RPMI8226 (cell line): ENCODE results near the gene RFX4.

Source experiments
- DNase-seq: peaks from one replicate; pipeline ENCODE4 v3.0.0-alpha.2; 2015

Gene RFX4

GRCh38 chr12:106769546-106769945, 186.7 kb downstream of the RFX4 start:
- no peak for DNase-seq

- no peak for DNase-seq
Measured at GRCh38 chr12:106771425-106771824, 188.6 kb downstream of the RFX4 start.

- no peak for DNase-seq
Measured at GRCh38 chr12:106773286-106774004, 190.6 kb downstream of the RFX4 start.

- peak; percentile 96 for DNase-seq
Measured at GRCh38 chr12:106774005-106774807, 191.4 kb downstream of the RFX4 start, which contains the start of gene RIC8B. RIC8B (plus strand) TSS chr12:106774682; CDS start chr12:106774746, 64 bp downstream.

GRCh38 chr12:106774808-106775524, 192.2 kb downstream of the RFX4 start:
- DNase-seq, result peak; percentile 27

GRCh38 chr12:106776897-106777296, 194.1 kb downstream of the RFX4 start:
- no peak for DNase-seq

- DNase-seq, result no peak
Measured at GRCh38 chr12:106780010-106780631, 197.3 kb downstream of the RFX4 start.

- no peak for DNase-seq
Measured at GRCh38 chr12:106782619-106783018, 199.8 kb downstream of the RFX4 start.

- no peak for DNase-seq
Measured at GRCh38 chr12:106783515-106783914, 200.7 kb downstream of the RFX4 start.

- DNase-seq, result no peak
Measured at GRCh38 chr12:106790020-106790419, 207.2 kb downstream of the RFX4 start.

GRCh38 chr12:106791531-106791930, 208.7 kb downstream of the RFX4 start:
- DNase-seq, result no peak

GRCh38 chr12:106794369-106794768, 211.6 kb downstream of the RFX4 start:
- DNase-seq, result no peak

- DNase-seq, result no peak
Measured at GRCh38 chr12:106801167-106801708, 218.4 kb downstream of the RFX4 start.

GRCh38 chr12:106801830-106802533, 219.2 kb downstream of the RFX4 start:
- no peak for DNase-seq

GRCh38 chr12:106804668-106805067, 221.9 kb downstream of the RFX4 start:
- no peak for DNase-seq
